Mammary epithelial cell (primary cell): ENCODE results near the gene FGD6.

Experiments
- EZH2 ChIP-seq: IDR thresholded peaks from 2 replicates; pipeline ENCODE4 v1.6.1; 2012; ENCODE audit warnings: low read length, inconsistent platforms, borderline replicate concordance
- TF ChIP-seq, protein P1 (sequence below), 2 donors: IDR thresholded peaks in 1 of 2; conservative IDR thresholded peaks in 1 of 2; 2 replicates each; pipeline ENCODE4 v1.5.1; 2011 to 2012; ENCODE audit warnings: inconsistent platforms in 2 of 2, low read length in 2 of 2, mild to moderate bottlenecking in 2 of 2, control low read depth in 1 of 2, low read depth in 1 of 2; ENCODE audit not compliant: insufficient read depth in 1 of 2; ENCODE audit errors: extremely low read depth in 1 of 2

DNA sequence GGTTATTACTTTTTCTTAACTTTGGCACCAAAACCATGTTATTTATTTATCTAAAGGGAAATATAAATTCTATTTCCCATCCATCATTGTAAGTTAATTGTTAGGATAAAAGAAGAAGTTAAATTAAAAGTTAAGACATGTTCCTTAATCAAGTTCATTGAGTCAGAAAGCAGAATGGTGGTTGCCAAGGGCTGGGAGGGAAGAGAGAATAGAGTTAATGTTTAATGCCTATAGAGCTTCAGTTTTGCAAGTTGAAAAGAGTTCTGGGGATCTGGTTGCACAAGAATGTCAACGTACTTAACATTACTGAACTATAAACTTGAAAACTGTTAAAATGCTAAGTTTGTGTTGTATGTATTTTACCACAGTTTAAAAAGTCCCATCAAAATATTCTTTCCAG lies 80.7 kb downstream of the FGD6 start:
- TF ChIP-seq, protein P1, sequence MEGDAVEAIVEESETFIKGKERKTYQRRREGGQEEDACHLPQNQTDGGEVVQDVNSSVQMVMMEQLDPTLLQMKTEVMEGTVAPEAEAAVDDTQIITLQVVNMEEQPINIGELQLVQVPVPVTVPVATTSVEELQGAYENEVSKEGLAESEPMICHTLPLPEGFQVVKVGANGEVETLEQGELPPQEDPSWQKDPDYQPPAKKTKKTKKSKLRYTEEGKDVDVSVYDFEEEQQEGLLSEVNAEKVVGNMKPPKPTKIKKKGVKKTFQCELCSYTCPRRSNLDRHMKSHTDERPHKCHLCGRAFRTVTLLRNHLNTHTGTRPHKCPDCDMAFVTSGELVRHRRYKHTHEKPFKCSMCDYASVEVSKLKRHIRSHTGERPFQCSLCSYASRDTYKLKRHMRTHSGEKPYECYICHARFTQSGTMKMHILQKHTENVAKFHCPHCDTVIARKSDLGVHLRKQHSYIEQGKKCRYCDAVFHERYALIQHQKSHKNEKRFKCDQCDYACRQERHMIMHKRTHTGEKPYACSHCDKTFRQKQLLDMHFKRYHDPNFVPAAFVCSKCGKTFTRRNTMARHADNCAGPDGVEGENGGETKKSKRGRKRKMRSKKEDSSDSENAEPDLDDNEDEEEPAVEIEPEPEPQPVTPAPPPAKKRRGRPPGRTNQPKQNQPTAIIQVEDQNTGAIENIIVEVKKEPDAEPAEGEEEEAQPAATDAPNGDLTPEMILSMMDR (conservative IDR thresholded peaks at IDR 0.05 in 1 of 2, IDR thresholded peaks at IDR 0.05 in 1 of 2; ENCODE audit: extremely low read depth in 1 of 2, insufficient read depth in 1 of 2, low read depth in 1 of 2, low read length in 2 of 2) = no peak
- TF ChIP-seq EZH2 = no peak
